ENCODE results near the gene NAGLU. TPM values are rescaled to one million over a fixed set of nuclear protein-coding genes. Genes with fewer than 3 reads are reported as not detected.

The NAGLU gene
- total RNA-seq, 2 donors from 2014 or later = 18.1 to 19.3 TPM

- Mint-ChIP-seq H3K4me3 (no peak overlapping the region), H3K27me3 (no peaks in the 10 kb centered on the region), H3K4me1 (ENCODE audit: low read depth in 2 of 2) (peaks cover 0 to 2% of the 10 kb centered on the region in 2 donors), H3K27ac (no peak overlapping the region), H3K9me3 (no peaks in the 10 kb centered on the region), H3K36me3 (peaks cover 19% of the 10 kb centered on the region)
- ATAC-seq = no peak
- no peak for DNase-seq (ENCODE audit: low spot score)
Measured at GRCh38 chr17:42586514-42587230, 50.6 kb downstream of the NAGLU start.

- H3K27me3 Mint-ChIP-seq = no peaks in the 10 kb centered on the region
- H3K9me3 Mint-ChIP-seq = no peaks in the 10 kb centered on the region
- H3K4me3 Mint-ChIP-seq = no peak overlapping the region
- DNase-seq (ENCODE audit: low spot score) (no peak), ATAC-seq (no peak)
- peaks cover 0 to 8% of the 10 kb centered on the region in 2 donors for H3K4me1 Mint-ChIP-seq (ENCODE audit: low read depth in 2 of 2)
- H3K27ac Mint-ChIP-seq = no peak overlapping the region
- H3K36me3 Mint-ChIP-seq = peaks cover 14% of the 10 kb centered on the region
Measured at GRCh38 chr17:42590886-42591285, 54.8 kb downstream of the NAGLU start.

DNA sequence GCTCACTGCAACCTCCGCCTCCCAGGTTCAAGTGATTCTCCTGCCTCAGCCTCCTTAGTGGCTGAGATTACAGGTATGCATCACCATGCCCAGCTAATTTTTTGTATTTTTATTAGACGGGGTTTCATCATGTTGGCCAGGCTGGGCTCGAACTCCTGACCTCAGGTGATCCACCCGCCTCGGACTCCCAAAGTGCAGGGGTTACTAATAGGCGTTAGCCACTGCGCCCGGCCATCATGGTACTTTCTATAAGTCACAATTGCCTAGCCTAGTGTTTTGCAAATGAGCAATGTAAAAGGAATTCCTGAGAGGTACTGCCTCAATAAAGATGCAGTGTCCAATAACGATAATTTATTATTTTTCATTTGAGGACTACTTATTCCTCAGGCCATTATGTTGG lies 55.4 kb downstream of the NAGLU start:
- H3K9me3 Mint-ChIP-seq = no peaks in the 10 kb centered on the region
- H3K4me1 Mint-ChIP-seq (ENCODE audit: low read depth in 2 of 2) = peaks cover 2 to 10% of the 10 kb centered on the region in 2 donors
- no peak overlapping the region for H3K4me3 Mint-ChIP-seq
- no peak overlapping the region for H3K27ac Mint-ChIP-seq
- no peak for ATAC-seq
- peaks cover 14% of the 10 kb centered on the region for H3K36me3 Mint-ChIP-seq
- no peak for DNase-seq (ENCODE audit: low spot score)
- H3K27me3 Mint-ChIP-seq = no peaks in the 10 kb centered on the region

Other genes starting within 250 kb of the NAGLU start
- gene STAT5A, start 247.7 kb upstream of the NAGLU start, total RNA-seq = 100 to 1,000 TPM; 187 to 392 TPM
- 100 to 1,000 TPM; 171 to 344 TPM for gene STAT3, start 147.8 kb upstream of the NAGLU start, total RNA-seq
- gene CAVIN1, start 113.0 kb upstream of the NAGLU start, total RNA-seq = under 1 TPM in 1 of 2 donors, not detected in 1; 0.17 TPM
- 10 to 100 TPM in 1 of 2 donors, 1 to 10 TPM in 1; 6.7 to 13.9 TPM for gene ATP6V0A1, start 77.4 kb upstream of the NAGLU start, total RNA-seq
- gene HSD17B1, start 16.7 kb downstream of the NAGLU start, total RNA-seq = 1 to 10 TPM in 1 of 2 donors, under 1 TPM in 1; 0.71 to 1.6 TPM
- gene COASY, start 25.9 kb downstream of the NAGLU start, total RNA-seq = 100 to 1,000 TPM in 1 of 2 donors, 10 to 100 TPM in 1; 83.4 to 126 TPM
- gene MLX, start 30.9 kb downstream of the NAGLU start, total RNA-seq = 10 to 100 TPM; 66.8 to 68.4 TPM
- gene PSMC3IP, start 41.5 kb downstream of the NAGLU start, total RNA-seq = 10 to 100 TPM; 20.7 to 41.3 TPM
- gene RETREG3, start 73.1 kb downstream of the NAGLU start, total RNA-seq = 10 to 100 TPM; 52.9 to 67.3 TPM
- gene TUBG1, start 73.4 kb downstream of the NAGLU start, total RNA-seq = 10 to 100 TPM; 59.1 to 99.4 TPM
- 1 to 10 TPM; 3.9 to 8.0 TPM for gene TUBG2, start 123.0 kb downstream of the NAGLU start, total RNA-seq
- gene PLEKHH3, start 140.8 kb downstream of the NAGLU start, total RNA-seq = under 1 TPM in 1 of 2 donors, not detected in 1; 0.73 TPM
- gene CCR10, start 145.6 kb downstream of the NAGLU start, total RNA-seq = not detected
- under 1 TPM; 0.17 to 0.39 TPM for gene CNTNAP1, start 146.3 kb downstream of the NAGLU start, total RNA-seq
- 10 to 100 TPM; 32.2 to 33.5 TPM for gene EZH1, start 208.8 kb downstream of the NAGLU start, total RNA-seq
- gene RAMP2, start 225.0 kb downstream of the NAGLU start, total RNA-seq = not detected
- 10 to 100 TPM; 57.5 to 61.7 TPM for gene VPS25, start 237.2 kb downstream of the NAGLU start, total RNA-seq
- gene WNK4, start 244.4 kb downstream of the NAGLU start, total RNA-seq = under 1 TPM; 0.10 to 0.28 TPM

Measured in natural killer cell treated with Interleukin-12 subunit alpha and Interleukin-12 subunit beta and Interleukin-15 and Interleukin-18, amount 100 ng/mL, for 72 hours (primary cell).